HL-60 (cell line): Measurements from ENCODE around the gene SLC22A23.

Experiments used
- DNase-seq, 2 experiments: peaks; one replicate each; pipeline ENCODE4 v3.0.0-alpha.2; 2010 to 2020; ENCODE audit warnings: low read depth in 1 of 2, low spot score in 1 of 2
- H3K27ac ChIP-seq: fragments of 250-450 bp; sonication (Bioruptor Pico); replicated peaks from 2 replicates; pipeline ENCODE4 v1.5.1; 2020; ENCODE audit warnings: mild to moderate bottlenecking, moderate library complexity
- H3K27me3 ChIP-seq: fragments of 250-450 bp; sonication (Bioruptor Pico); 2 replicates; pipeline ENCODE4 v1.5.1; 2021; ENCODE audit warnings: mild to moderate bottlenecking, moderate library complexity; ENCODE audit not compliant: insufficient read depth, poor library complexity, severe bottlenecking
- H3K4me3 ChIP-seq: replicated peaks from 2 replicates; pipeline ENCODE4 v1.5.1; 2011; ENCODE audit warnings: mild to moderate bottlenecking, control low read depth, low read length; ENCODE audit not compliant: insufficient read depth
- GABPA ChIP-seq: IDR thresholded peaks from 2 replicates; pipeline ENCODE4 v1.6.1; 2012; ENCODE audit warnings: low read depth
- POLR2AphosphoS5 ChIP-seq: IDR thresholded peaks from 2 replicates; pipeline ENCODE4 v1.6.1; 2012; ENCODE audit warnings: low read depth
- SPI1 ChIP-seq: IDR thresholded peaks from 2 replicates; pipeline ENCODE4 v1.6.1; 2012; ENCODE audit warnings: low read depth, mild to moderate bottlenecking, borderline replicate concordance
- TF ChIP-seq, protein P1 (sequence below): IDR thresholded peaks from 2 replicates; pipeline ENCODE4 v1.6.1; 2012; ENCODE audit warnings: low read depth; ENCODE audit not compliant: insufficient replicate concordance
- TF ChIP-seq, protein P2 (sequence below): IDR thresholded peaks from one replicate; pipeline ENCODE4 v1.5.1; 2011; ENCODE audit warnings: low read length, control low read depth, inconsistent platforms; ENCODE audit not compliant: insufficient read depth

SLC22A23 gene

DNA sequence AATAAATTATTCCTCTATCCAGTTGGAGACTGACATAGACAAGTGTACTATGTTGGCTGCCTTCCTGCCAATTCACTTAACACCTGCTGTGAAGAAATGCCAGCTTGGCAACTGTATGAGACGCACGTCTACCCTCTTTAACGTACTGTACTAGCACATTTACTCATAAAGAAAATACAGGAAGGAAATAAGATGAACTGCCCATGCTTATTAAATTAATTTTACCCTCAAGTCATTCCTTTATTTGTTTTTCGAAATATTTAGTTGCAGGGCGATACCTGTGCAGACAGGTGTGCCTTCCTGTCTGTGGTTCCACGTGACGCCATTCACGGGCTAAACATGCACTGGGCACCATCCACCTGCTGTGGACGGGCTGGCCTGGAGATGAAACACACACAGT is 146.1 kb downstream of the SLC22A23 start:
- TF ChIP-seq, protein P1, sequence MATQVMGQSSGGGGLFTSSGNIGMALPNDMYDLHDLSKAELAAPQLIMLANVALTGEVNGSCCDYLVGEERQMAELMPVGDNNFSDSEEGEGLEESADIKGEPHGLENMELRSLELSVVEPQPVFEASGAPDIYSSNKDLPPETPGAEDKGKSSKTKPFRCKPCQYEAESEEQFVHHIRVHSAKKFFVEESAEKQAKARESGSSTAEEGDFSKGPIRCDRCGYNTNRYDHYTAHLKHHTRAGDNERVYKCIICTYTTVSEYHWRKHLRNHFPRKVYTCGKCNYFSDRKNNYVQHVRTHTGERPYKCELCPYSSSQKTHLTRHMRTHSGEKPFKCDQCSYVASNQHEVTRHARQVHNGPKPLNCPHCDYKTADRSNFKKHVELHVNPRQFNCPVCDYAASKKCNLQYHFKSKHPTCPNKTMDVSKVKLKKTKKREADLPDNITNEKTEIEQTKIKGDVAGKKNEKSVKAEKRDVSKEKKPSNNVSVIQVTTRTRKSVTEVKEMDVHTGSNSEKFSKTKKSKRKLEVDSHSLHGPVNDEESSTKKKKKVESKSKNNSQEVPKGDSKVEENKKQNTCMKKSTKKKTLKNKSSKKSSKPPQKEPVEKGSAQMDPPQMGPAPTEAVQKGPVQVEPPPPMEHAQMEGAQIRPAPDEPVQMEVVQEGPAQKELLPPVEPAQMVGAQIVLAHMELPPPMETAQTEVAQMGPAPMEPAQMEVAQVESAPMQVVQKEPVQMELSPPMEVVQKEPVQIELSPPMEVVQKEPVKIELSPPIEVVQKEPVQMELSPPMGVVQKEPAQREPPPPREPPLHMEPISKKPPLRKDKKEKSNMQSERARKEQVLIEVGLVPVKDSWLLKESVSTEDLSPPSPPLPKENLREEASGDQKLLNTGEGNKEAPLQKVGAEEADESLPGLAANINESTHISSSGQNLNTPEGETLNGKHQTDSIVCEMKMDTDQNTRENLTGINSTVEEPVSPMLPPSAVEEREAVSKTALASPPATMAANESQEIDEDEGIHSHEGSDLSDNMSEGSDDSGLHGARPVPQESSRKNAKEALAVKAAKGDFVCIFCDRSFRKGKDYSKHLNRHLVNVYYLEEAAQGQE: no peak
- TF ChIP-seq SPI1: no peak
- TF ChIP-seq, protein P2, sequence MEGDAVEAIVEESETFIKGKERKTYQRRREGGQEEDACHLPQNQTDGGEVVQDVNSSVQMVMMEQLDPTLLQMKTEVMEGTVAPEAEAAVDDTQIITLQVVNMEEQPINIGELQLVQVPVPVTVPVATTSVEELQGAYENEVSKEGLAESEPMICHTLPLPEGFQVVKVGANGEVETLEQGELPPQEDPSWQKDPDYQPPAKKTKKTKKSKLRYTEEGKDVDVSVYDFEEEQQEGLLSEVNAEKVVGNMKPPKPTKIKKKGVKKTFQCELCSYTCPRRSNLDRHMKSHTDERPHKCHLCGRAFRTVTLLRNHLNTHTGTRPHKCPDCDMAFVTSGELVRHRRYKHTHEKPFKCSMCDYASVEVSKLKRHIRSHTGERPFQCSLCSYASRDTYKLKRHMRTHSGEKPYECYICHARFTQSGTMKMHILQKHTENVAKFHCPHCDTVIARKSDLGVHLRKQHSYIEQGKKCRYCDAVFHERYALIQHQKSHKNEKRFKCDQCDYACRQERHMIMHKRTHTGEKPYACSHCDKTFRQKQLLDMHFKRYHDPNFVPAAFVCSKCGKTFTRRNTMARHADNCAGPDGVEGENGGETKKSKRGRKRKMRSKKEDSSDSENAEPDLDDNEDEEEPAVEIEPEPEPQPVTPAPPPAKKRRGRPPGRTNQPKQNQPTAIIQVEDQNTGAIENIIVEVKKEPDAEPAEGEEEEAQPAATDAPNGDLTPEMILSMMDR: no peak
- TF ChIP-seq GABPA: no peak
- no peak for TF ChIP-seq POLR2AphosphoS5
- DNase-seq: no peak
- no peak overlapping the region for H3K27ac ChIP-seq
- no peak overlapping the region for H3K4me3 ChIP-seq
- no peaks in the 10 kb centered on the region for H3K27me3 ChIP-seq

DNA sequence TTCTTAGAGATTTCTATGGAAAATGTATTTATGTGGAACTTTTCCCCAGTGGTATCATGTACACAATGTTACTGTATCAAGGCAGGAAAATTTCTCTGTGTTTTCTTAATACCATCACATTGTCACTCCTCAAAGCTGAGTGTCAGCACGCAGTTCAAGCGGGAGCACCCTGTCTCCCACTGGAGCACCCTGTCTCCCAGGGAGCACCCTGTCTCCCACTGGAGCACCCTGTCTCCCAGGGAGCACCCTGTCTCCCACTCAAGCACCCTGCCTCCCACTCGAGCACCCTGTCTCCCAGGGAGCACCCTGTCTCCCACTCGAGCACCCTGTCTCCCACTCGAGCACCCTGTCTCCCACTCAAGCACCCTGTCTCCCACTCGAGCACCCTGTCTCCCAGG is 146.8 kb downstream of the SLC22A23 start:
- Histone ChIP-seq H3K27me3 (no peaks in the 10 kb centered on the region), H3K27ac (no peak overlapping the region), H3K4me3 (no peak overlapping the region)
- no peak for DNase-seq
- TF ChIP-seq, protein P2: no peak
- no peak for TF ChIP-seq SPI1
- TF ChIP-seq, protein P1: no peak
- TF ChIP-seq POLR2AphosphoS5: no peak
- no peak for TF ChIP-seq GABPA

DNA sequence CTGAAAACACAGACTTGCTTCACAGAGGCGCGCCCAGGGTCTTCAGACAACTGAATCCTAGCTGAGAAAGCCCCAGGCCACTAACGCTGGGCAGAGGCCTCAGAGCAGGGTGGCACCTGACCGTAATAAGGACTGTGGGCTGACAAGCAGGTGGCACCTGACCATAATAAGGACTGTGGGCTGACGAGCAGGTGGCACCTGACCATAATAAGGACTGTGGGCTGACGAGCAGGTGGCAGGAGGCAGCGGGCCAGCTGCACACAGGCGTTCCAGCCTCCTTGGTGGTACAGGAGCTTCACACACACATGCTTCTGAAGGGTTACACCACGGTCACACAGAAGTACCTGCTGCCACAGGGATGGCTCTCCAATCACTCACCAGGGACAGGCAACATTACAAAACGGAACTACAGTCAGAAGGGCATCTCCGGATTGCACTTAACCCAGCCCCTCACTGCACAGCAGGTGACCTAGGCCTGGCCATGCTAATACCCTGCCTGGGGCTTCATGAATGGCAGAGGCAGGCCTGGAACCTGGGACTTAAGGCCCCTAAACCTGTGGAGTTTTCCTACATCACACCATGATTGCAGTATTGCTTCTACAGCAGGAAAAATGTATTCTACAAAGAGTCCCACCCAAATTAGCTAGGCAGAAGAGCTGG is 147.3 kb downstream of the SLC22A23 start:
- TF ChIP-seq, protein P1: no peak
- TF ChIP-seq POLR2AphosphoS5 (no peak), GABPA (no peak), SPI1 (no peak)
- TF ChIP-seq, protein P2: no peak
- H3K4me3 ChIP-seq: no peak overlapping the region
- no peak for DNase-seq
- H3K27me3 ChIP-seq: no peaks in the 10 kb centered on the region
- H3K27ac ChIP-seq: no peak overlapping the region
